H1 (cell line): ENCODE measurements around the gene DAPK1.

Experiments
- ASH2L ChIP-seq: fragments of 200-600, 300-600 bp; sonication (generic); IDR thresholded peaks from one replicate; pipeline ENCODE4 v1.7.1; 2017; ENCODE audit warnings: low read length
- CTCF ChIP-seq, 3 experiments: IDR thresholded peaks; 1 replicate in 2 of 3; 2 replicates in 1 of 3; pipeline versions ENCODE4 v1.5.1 to v1.6.1; 2011; ENCODE audit warnings: low read length in 3 of 3, mild to moderate bottlenecking in 3 of 3, inconsistent platforms in 2 of 3, low read depth in 1 of 3, moderate library complexity in 1 of 3; ENCODE audit not compliant: insufficient read depth in 1 of 3; ENCODE audit errors: control extremely low read depth in 1 of 3
- GABPA ChIP-seq: IDR thresholded peaks from 2 replicates; pipeline ENCODE4 v1.6.1; 2011; ENCODE audit warnings: mild to moderate bottlenecking, low read length, moderate library complexity, borderline replicate concordance; ENCODE audit not compliant: insufficient read depth
- HDAC6 ChIP-seq: IDR thresholded peaks from one replicate; pipeline ENCODE4 v1.7.1; 2012; ENCODE audit warnings: low read depth, mild to moderate bottlenecking, inconsistent platforms, low read length, moderate library complexity
- MAFK ChIP-seq: IDR thresholded peaks from 2 replicates; pipeline ENCODE4 v1.6.1; 2012; ENCODE audit warnings: low read depth, mild to moderate bottlenecking, improper control_type of control experiment, low read length
- NRF1 ChIP-seq: IDR thresholded peaks from 2 replicates; pipeline ENCODE4 v1.6.1; 2011; ENCODE audit warnings: mild to moderate bottlenecking, low read depth, low read length, improper control_type of control experiment
- POLR2A ChIP-seq, 2 experiments: IDR thresholded peaks; 1 replicate in 1 of 2; 2 replicates in 1 of 2; pipeline ENCODE4 v1.6.1; 2011; ENCODE audit warnings: low read depth in 2 of 2, low read length in 2 of 2, mild to moderate bottlenecking in 2 of 2; ENCODE audit errors: control extremely low read depth in 1 of 2
- RAD21 ChIP-seq, 2 experiments: IDR thresholded peaks in 1 of 2; conservative IDR thresholded peaks in 1 of 2; 2 replicates each; pipeline ENCODE4 v1.6.1; 2011; ENCODE audit warnings: low read depth in 2 of 2, low read length in 2 of 2, improper control_type of control experiment in 1 of 2, inconsistent platforms in 1 of 2, mild to moderate bottlenecking in 1 of 2, moderate library complexity in 1 of 2
- RFX5 ChIP-seq: IDR thresholded peaks from 2 replicates; pipeline ENCODE4 v1.6.1; 2011; ENCODE audit warnings: low read depth, low read length, improper control_type of control experiment, borderline replicate concordance
- SP2 ChIP-seq: IDR thresholded peaks from 2 replicates; pipeline ENCODE4 v1.6.1; 2012; ENCODE audit warnings: mild to moderate bottlenecking, low read length, inconsistent platforms
- TAF1 ChIP-seq: IDR thresholded peaks from 2 replicates; pipeline ENCODE4 v1.6.1; 2011; ENCODE audit warnings: mild to moderate bottlenecking, low read depth, low read length
- TF ChIP-seq, protein P1 (sequence below): IDR thresholded peaks from 2 replicates; pipeline ENCODE4 v1.6.1; 2012; ENCODE audit warnings: low read length, inconsistent platforms

- TF ChIP-seq CTCF (IDR thresholded peaks at IDR 0.05; ENCODE audit: control extremely low read depth in 1 of 3, insufficient read depth in 1 of 3, low read depth in 1 of 3, low read length in 3 of 3) (no peak), RFX5 (no peak), MAFK (no peak), RAD21 (IDR thresholded peaks at IDR 0.05 in 1 of 2, conservative IDR thresholded peaks at IDR 0.05 in 1 of 2; ENCODE audit: low read depth in 2 of 2, low read length in 2 of 2) (no peak), SP2 (no peak), POLR2A (IDR thresholded peaks at IDR 0.05; ENCODE audit: control extremely low read depth in 1 of 2, low read depth in 2 of 2, low read length in 2 of 2) (no peak), ASH2L (no peak), GABPA (no peak), NRF1 (no peak), TAF1 (no peak), HDAC6 (no peak)
- TF ChIP-seq, protein P1, sequence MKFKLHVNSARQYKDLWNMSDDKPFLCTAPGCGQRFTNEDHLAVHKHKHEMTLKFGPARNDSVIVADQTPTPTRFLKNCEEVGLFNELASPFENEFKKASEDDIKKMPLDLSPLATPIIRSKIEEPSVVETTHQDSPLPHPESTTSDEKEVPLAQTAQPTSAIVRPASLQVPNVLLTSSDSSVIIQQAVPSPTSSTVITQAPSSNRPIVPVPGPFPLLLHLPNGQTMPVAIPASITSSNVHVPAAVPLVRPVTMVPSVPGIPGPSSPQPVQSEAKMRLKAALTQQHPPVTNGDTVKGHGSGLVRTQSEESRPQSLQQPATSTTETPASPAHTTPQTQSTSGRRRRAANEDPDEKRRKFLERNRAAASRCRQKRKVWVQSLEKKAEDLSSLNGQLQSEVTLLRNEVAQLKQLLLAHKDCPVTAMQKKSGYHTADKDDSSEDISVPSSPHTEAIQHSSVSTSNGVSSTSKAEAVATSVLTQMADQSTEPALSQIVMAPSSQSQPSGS = no peak
Measured at GRCh38 chr9:87570000-87570908, 72.6 kb downstream of the DAPK1 start.
